Esophagus squamous epithelium (tissue), 5 donors: Measurements from ENCODE around the gene PDLIM7. TPM values are rescaled to one million over a fixed set of nuclear protein-coding genes. Genes with fewer than 3 reads are reported as not detected.
A peak's percentile ranks its signal among the peaks of the same experiment; 100 is the strongest.

Experiments
- DNase-seq: peaks from one replicate; lab custom pipeline; 2025; lab: John Stamatoyannopoulos, UW
- H3K27ac ChIP-seq, 4 donors: fragments of 200-600 bp; sonication (generic); one replicate each; pipeline ENCODE4 v1.5.1; 2016 to 2019; ENCODE audit warnings: mild to moderate bottlenecking in 1 of 4
- H3K27me3 ChIP-seq, 4 donors: fragments of 200-600 bp; sonication (generic); 1 replicate in 3 of 4; 2 replicates in 1 of 4; pipeline versions ENCODE4 v1.5.1 to v1.6.0; 2017 to 2021; ENCODE audit warnings: antibody characterized with exemption in 1 of 4
- H3K36me3 ChIP-seq, 3 donors: fragments of 200-600 bp; sonication (generic); one replicate each; pipeline ENCODE4 v1.5.1; 2016 to 2019
- H3K4me1 ChIP-seq, 3 donors: fragments of 200-600 bp; sonication (generic); one replicate each; pipeline ENCODE4 v1.5.1; 2017 to 2019
- H3K4me3 ChIP-seq, 4 donors: fragments of 200-600 bp; sonication (generic); 1 replicate in 3 of 4; 2 replicates in 1 of 4; pipeline ENCODE4 v1.5.1; 2016 to 2019; ENCODE audit warnings: mild to moderate bottlenecking in 2 of 4, moderate library complexity in 1 of 4
- H3K9me3 ChIP-seq, 3 donors: fragments of 200-600 bp; sonication (generic); one replicate each; pipeline ENCODE4 v1.5.1; 2016 to 2019
- CTCF ChIP-seq, 6 experiments: fragments of 450-650 bp in 4 of 6; fragments of 200-600 bp in 2 of 6; sonication (generic) in 2 of 6; IDR thresholded peaks; one replicate each; pipeline ENCODE4 v1.5.1; 2016 to 2019; ENCODE audit warnings: antibody characterized with exemption in 6 of 6, mild to moderate bottlenecking in 4 of 6, moderate library complexity in 4 of 6
- POLR2A ChIP-seq, 4 donors: fragments of 450-650 bp; IDR thresholded peaks; one replicate each; pipeline ENCODE4 v1.6.1; 2017; ENCODE audit warnings: antibody characterized with exemption in 4 of 4, mild to moderate bottlenecking in 4 of 4, moderate library complexity in 3 of 4
- WGBS, 2 donors: methylation state at CpG; one replicate each; pipeline ENCODE4 v1.1.5; 2018; 5-methylcytosine and 5-hydroxymethylcytosine counted together
- intact Hi-C: fragments of 100-400 bp; cut with DNase I; formaldehyde crosslinking; loops from one replicate; pipeline ENCODE4 v1.15.0; 2022
- total RNA-seq, 4 donors: library from RNA; depleted of rRNA; stranded (reverse); fragments of >200 nt; gene quantifications; one replicate each; pipeline ENCODE4 v1.1.0, GENCODE V29; 2016
- donor health status: DM: yes; HTN: yes; CAD: no.

Gene PDLIM7
- total RNA-seq, 4 donors from 2014 or later: 17.1 to 81.6 (median 33.6) TPM

GRCh38 chr5:177479774-177480173 is 17.6 kb downstream of the PDLIM7 start:
- H3K4me1 ChIP-seq: peaks cover 11 to 74% (median 22%) of the 10 kb centered on the region in 3 donors
- H3K36me3 ChIP-seq: peaks cover 0 to 23% (median 3%) of the 10 kb centered on the region in 3 donors
- no peaks in the 10 kb centered on the region for H3K27me3 ChIP-seq
- no peaks in the 10 kb centered on the region for H3K9me3 ChIP-seq
- DNase-seq: no peak
- 51 to 66% methylated on average over 13 to 14 of the region's 14 CpGs for WGBS, 2 donors
- intact Hi-C loops: no loop called here
- H3K4me3 ChIP-seq: no peak overlapping the region
- peak overlapping the region; percentile 38 to 75 (median 67) for H3K27ac ChIP-seq
- TF ChIP-seq CTCF (IDR thresholded peaks at IDR 0.05) (no peak), POLR2A (IDR thresholded peaks at IDR 0.05) (no peak)

- DNase-seq: no peak
- Histone ChIP-seq H3K4me3 (no peak overlapping the region), H3K4me1 (peaks cover 11 to 74% (median 22%) of the 10 kb centered on the region in 3 donors), H3K36me3 (peaks cover 0 to 18% (median 3%) of the 10 kb centered on the region in 3 donors), H3K27ac (peak overlapping the region; percentile 38 to 75 (median 67)), H3K27me3 (no peaks in the 10 kb centered on the region), H3K9me3 (no peaks in the 10 kb centered on the region)
- intact Hi-C loops: no loop called here
- WGBS, 2 donors: 44% methylated on average over 16 to 17 of the region's 18 CpGs
- TF ChIP-seq CTCF (IDR thresholded peaks at IDR 0.05) (no peak), POLR2A (IDR thresholded peaks at IDR 0.05) (no peak)
These were observed 18.4 kb downstream of the PDLIM7 start for GRCh38 chr5:177478711-177479646.

- H3K4me1 ChIP-seq: peaks cover 13 to 79% (median 22%) of the 10 kb centered on the region in 3 donors
- DNase-seq: no peak
- H3K27me3 ChIP-seq: no peaks in the 10 kb centered on the region
- 74 to 89% methylated on average over 8 to 11 of the region's 13 CpGs for WGBS, 2 donors
- H3K9me3 ChIP-seq: no peaks in the 10 kb centered on the region
- H3K27ac ChIP-seq: peak overlapping the region; percentile 38 to 75 (median 67)
- H3K36me3 ChIP-seq: peaks cover 0 to 7% (median 0%) of the 10 kb centered on the region in 3 donors
- H3K4me3 ChIP-seq: no peak overlapping the region
- intact Hi-C loops: no loop called here
- TF ChIP-seq POLR2A (IDR thresholded peaks at IDR 0.05): no peak
- no peak for TF ChIP-seq CTCF (IDR thresholded peaks at IDR 0.05)
These were observed 19.5 kb downstream of the PDLIM7 start for GRCh38 chr5:177477701-177478477.

GRCh38 chr5:177476531-177477233 is 20.7 kb downstream of the PDLIM7 start:
- intact Hi-C loops: no loop called here
- H3K36me3 ChIP-seq: peaks cover 0 to 2% (median 0%) of the 10 kb centered on the region in 3 donors
- 84% methylated on average over 11 of the region's 18 CpGs; no CpG with 5 or more reads in 1 of the 2 donors for WGBS, 2 donors
- H3K27ac ChIP-seq: peak overlapping the region; percentile 0 to 75 (median 67)
- no peak for DNase-seq
- no peaks in the 10 kb centered on the region for H3K27me3 ChIP-seq
- peaks cover 25 to 91% (median 33%) of the 10 kb centered on the region in 3 donors for H3K4me1 ChIP-seq
- H3K9me3 ChIP-seq: no peaks in the 10 kb centered on the region
- TF ChIP-seq POLR2A (IDR thresholded peaks at IDR 0.05) (no peak), CTCF (IDR thresholded peaks at IDR 0.05) (no peak)
- H3K4me3 ChIP-seq: no peak overlapping the region
